Measurements from ENCODE around the gene EFNA2. TPM values are rescaled to one million over a fixed set of nuclear protein-coding genes. Genes with fewer than 3 reads are reported as not detected.
A peak's percentile ranks its signal among the peaks of the same experiment; 100 is the strongest.

The EFNA2 gene
- total RNA-seq, 4 donors from 2014 or later = not detected

DNA sequence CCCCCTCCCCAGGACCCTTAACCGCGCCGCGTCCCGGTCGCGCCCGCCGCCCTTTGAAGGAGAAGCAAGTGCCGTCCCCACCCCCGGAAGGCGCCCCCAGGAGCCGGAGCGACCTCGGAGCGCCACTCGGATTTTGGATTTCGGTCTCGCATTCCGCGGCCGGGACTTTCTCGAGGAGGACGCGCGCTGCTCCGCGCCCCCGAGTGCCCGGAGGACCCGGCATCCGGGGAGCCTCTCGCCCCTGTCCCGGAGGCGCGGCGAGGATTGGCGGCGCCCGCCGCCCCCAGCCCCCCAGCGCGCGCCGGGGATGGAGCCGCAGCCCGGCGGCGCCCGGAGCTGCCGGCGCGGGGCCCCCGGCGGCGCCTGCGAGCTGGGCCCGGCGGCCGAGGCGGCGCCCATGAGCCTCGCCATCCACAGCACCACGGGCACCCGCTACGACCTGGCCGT lies 35.7 kb upstream of the EFNA2 start:
- TF ChIP-seq, protein P1, sequence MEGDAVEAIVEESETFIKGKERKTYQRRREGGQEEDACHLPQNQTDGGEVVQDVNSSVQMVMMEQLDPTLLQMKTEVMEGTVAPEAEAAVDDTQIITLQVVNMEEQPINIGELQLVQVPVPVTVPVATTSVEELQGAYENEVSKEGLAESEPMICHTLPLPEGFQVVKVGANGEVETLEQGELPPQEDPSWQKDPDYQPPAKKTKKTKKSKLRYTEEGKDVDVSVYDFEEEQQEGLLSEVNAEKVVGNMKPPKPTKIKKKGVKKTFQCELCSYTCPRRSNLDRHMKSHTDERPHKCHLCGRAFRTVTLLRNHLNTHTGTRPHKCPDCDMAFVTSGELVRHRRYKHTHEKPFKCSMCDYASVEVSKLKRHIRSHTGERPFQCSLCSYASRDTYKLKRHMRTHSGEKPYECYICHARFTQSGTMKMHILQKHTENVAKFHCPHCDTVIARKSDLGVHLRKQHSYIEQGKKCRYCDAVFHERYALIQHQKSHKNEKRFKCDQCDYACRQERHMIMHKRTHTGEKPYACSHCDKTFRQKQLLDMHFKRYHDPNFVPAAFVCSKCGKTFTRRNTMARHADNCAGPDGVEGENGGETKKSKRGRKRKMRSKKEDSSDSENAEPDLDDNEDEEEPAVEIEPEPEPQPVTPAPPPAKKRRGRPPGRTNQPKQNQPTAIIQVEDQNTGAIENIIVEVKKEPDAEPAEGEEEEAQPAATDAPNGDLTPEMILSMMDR (IDR thresholded peaks at IDR 0.05) = no peak
- no peak for ATAC-seq (ENCODE audit: low FRiP score)
- DNase-seq (ENCODE audit: low spot score) = no peak

DNA sequence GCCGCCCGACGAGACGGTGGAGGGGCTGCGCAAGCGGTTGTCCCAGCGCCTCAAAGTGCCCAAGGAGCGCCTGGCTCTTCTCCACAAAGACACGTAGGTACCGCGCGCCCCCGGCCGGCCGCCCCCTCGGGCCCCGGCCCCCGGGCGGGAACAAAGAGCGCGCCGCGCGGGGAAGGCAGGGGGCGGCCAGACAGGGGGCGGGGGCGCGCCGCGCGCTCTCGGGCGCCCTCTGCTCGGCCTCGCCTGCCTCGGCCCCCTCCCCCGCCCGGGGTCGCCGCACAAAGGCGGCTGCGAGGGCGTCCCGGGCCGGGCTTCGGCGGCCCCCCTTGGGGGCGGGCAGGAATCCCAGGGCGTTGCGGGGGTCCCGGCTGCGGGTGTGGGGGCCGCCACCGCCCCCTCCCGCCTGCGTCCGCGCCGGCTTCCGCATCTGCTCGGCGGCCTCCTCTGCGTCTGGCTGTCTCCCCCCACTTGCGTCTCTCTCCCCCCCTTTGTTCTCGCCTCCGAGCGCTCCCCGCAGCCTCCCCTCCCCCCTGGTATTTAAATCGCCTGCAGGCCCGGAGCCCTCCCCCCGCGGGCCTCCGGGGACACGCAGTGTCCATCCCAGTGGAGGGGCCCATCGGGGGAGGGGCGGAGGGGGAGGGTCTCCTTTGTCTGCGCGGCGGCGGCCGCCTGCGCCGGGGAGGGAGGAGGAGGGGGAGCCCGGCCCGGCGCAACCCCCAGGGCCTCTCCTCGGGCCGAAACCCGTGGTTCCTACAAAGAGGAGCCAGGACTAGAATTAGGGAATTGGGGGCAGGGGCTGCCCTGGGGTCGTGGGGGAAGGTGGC lies 35.0 kb upstream of the EFNA2 start:
- ATAC-seq (ENCODE audit: low FRiP score) (no peak), DNase-seq (ENCODE audit: low spot score) (no peak)
- TF ChIP-seq, protein P1 (IDR thresholded peaks at IDR 0.05) = no peak

DNA sequence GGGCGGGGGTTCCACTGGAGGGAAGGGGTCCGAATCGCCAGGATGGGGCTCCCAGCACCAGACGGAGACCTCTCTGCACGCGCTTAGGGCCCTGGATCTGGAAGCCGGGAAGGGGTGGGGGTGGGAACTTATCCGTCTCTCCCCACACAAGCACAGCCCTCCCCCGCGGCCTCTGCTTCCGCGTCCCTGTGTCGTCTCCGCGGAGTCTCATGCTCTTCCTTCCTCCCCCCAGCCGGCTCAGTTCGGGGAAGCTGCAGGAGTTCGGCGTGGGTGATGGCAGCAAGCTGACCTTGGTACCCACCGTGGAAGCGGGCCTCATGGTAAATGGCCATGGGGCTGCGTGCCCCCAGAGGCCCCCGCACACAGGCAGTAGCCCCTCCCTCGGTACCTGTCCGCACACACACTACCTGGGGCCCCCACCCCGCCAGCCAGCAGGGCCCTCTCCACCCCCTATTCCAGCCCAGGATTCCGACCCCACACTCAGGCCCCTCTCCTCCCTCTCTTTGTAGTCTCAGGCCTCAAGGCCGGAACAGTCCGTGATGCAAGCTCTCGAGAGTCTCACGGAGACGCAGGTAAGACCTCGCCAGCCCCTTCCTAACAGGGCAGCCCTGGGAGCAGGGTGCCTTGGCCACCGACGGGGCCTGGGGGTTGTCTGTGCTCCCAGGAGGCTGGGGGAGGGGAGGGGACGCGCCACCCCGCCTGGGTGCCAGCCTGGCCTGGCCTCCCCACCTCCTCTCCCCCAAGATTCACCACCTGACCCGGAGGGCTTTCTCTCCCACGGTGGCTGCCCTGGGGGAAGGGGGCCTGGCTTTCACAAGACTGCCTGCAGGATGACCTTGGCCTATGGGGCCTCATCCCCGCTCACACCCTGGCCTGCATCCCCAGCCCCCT lies 34.1 kb upstream of the EFNA2 start:
- DNase-seq (ENCODE audit: low spot score) (no peak), ATAC-seq (ENCODE audit: low FRiP score) (no peak)
- TF ChIP-seq, protein P1 (IDR thresholded peaks at IDR 0.05) = no peak

DNA sequence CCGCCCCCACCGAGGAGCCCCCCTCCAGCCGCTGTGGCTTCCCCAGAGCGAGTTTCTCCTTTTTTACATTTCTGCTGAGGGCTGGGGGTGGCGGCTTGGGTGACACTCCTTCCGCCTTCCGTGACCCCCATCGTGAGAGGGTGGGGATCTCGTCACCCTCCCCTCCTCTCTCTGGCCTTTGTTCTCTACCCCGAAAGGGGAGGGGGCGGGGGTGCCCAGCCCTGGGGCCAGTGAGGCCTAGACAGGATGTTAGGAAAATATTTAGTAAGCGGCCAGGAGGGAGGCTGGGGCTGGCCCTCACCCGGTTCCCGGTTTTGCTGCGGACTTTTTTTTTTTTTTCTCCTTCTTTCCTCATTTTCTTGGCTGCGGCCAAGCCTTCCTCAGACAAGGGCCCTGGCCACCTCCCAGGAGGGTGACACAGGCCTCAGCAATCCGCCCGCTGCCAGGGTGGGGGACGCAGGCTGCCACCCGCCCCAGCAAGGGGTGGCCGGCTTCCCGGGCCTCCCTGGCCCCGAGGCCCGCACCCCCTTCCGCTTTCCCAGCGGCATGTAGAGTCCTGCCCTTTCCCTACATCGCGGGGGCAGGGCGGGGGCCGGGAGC lies 33.4 kb upstream of the EFNA2 start:
- TF ChIP-seq, protein P1 (IDR thresholded peaks at IDR 0.05) = no peak
- ATAC-seq (ENCODE audit: low FRiP score) = peak; percentile 15
- no peak for DNase-seq (ENCODE audit: low spot score)

DNA sequence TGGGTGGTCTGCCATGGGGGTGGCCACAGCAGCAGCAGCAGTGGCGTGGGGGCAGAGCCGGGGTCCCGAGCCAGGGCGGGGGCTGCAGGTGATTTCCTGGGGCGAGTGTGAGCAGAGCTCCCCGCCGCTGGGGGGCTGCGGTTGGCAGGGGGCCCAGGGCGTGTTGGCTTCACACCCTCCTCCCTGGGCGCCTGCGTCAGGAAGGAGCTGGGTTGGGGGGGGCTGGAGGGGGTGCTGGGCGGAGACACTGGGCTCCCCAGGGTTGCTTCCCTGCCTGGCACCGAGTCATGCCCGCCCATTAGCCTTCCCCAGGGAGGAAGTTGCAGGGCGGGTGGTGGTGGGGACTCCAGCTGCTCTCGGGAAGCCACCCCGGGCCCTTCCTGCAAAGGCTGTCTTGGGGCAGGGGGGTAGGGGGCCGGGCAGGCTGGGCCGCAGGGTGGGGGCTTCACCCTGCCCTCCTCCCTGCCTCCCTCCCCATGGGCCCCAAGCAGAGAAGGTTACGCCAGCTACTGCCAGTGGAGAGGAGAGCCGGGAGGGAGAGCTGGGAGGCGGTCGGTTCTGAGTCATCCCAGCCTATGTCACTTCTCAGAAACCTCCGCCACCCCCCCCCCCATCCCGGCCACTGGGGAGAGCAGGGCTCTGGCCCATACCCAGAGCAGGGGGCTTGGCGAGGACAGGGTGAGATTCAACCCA lies 32.7 kb upstream of the EFNA2 start:
- DNase-seq (ENCODE audit: low spot score) = no peak
- TF ChIP-seq, protein P1 (IDR thresholded peaks at IDR 0.05) = no peak
- ATAC-seq (ENCODE audit: low FRiP score) = peak; percentile 56

DNA sequence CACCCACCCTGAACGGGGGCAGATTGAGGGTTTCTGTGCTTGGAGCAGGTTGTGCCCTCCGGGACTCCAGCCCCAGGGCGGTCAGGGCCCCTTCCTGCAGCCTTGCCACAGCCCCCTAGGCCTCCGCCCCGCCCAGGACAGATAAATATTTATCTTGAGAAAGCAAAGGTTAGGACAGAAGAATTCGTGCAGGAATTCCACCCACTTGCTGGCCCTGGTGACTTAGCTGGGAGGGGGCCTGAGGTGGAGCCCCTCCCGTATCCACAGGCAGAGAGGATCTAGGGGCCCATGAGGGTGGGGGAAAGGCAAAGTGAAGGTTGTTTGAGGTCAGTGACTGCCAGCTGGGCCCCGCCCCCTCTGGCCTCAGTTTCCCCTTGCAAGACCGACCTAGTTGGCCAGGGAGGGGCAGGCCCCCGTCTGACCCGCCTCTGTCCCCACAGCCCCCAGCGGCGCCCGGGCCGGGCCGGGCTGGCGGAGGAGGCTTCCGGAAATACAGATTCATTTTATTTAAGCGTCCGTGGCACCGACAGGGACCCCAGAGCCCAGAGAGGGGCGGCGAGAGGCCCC lies 32.1 kb upstream of the EFNA2 start:
- no peak for ATAC-seq (ENCODE audit: low FRiP score)
- TF ChIP-seq, protein P1 (IDR thresholded peaks at IDR 0.05) = no peak
- no peak for DNase-seq (ENCODE audit: low spot score)
